Nucleus accumbens (tissue), 56 donors: ENCODE results near the gene MIF.
"Not testable (repeated sequence)": the region's sequence is repeated elsewhere in the genome, so short reads cannot be mapped to it uniquely, and the experiment has no call there.

Source experiments
- DNase-seq, 56 donors: peaks; one replicate each; lab custom pipeline; 2025; lab: John Stamatoyannopoulos, UW

The MIF gene

GRCh38 chr22:23893945-23894709 is at the start of gene MIF:
MIF (plus strand) TSS chr22:23894383; CDS start chr22:23894475, 92 bp downstream.
- peak; percentile 33 to 96 (median 90) for DNase-seq

- no peak for DNase-seq
Observed at GRCh38 chr22:23844739-23845202, 49.4 kb upstream of the MIF start.

GRCh38 chr22:23845265-23846080 is 48.7 kb upstream of the MIF start:
- DNase-seq, result no peak

DNA sequence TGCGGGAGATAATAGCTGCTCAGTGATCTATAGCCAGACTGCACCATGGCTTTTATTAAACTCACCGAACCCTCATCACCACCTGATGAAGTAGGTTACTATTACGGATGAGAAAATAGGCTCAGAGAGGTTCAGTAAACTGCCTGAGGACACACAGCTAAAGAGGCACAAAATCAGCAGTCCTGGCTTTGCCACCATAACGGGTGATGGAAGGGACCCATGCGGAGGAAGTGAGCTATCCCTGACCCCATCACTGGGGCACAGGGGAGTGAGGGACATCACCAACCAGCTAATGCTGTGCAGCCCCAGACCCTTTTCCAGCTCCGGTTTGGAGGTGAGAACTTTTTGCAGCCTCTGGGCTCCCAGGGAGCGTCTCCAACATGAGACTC is 48.1 kb upstream of the MIF start:
- DNase-seq, result no peak

- no peak for DNase-seq
Observed at GRCh38 chr22:23847310-23847920, 46.8 kb upstream of the MIF start.

DNA sequence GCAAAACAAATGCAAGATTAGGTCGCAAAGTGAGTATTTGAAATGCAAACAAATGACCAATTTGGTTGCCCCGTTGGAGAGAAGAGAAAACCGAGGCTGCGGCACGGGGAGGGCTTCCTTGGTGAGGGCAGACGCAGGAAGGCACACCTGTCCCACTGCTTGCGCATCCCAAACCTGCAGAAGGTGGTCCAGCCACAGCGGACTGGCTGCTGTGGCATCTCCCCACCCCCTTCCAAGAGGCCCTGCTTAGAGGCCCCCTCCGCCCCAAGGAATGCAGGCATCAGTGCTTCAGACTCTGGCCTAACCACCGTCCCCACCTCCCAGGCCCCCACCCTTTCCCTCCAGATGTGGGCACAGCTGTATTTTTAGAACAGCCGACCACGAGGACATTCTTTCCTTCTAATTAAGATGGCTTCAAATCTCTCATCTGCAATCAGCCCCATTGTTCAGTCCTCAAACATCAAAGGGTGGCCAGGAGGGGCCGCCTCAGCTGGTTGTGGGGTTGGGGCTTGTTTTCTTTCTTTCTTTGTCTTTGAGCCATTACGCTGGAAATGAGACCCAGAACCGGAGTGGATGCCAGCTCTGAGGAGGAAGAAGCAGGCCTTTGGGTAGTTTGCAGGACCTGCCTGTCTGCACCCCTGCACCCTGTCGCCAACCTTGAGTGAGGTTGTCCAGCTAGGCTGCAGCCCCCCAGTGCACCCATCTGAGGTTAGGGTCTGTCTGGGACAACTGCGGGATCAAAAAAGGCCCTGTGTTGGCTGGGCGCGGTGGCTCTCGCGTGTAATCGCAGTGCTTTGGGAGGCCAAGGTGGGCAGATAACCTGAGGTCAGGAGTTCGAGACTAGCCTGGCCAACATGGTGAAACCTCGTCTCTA is 46.0 kb upstream of the MIF start:
- DNase-seq, result no peak

DNA sequence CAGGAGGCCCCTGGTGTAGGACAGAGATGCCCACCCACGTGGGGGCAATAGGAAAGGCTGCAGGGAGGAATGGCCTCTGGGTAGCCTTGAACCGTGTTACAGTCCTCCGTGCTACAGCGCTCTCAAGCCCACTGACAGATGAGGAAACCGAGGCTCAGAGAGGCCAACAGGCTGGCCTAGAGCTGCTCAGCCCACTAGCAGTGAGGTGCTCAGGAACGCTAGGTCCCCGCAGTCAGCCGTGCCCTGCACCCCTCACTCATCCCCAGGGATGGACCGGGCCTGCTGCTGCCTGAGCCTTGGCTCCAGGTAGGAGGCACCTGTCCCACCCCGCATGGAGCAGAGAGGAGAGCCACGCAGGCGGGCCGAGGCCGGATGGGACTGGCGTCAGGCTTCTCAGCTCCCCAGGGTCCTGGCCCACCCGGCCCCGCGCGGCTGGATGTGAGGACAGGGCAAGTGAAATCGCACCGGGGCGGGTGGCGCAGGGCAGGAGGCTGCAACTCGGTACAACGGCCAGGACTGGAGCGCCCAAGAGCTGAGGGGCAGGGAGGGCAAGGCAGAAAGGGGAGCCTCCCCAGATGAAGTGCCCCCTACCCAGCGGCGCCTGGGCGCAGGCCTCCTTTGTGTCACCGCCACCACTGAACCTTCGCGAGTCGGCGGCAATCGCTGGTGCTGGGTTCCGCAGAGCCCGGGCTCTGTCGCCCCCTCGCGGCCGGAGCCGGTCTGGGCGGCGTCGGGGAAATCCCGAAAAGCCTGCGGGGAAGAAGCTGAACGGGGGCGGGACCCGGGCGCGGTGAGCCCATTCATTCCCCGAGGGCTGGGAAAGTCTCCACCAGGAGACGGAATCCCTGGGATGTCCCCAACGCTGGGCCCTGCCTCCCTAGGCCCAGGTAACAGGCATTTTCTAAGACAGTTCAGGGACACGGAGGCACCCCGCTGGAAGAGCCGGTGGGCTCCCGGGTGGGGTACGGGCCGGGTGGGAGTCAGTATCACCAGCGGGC is 44.9 kb upstream of the MIF start:
- DNase-seq, result peak in 52 of 56 donors; percentile 19 to 88 (median 66)

DNA sequence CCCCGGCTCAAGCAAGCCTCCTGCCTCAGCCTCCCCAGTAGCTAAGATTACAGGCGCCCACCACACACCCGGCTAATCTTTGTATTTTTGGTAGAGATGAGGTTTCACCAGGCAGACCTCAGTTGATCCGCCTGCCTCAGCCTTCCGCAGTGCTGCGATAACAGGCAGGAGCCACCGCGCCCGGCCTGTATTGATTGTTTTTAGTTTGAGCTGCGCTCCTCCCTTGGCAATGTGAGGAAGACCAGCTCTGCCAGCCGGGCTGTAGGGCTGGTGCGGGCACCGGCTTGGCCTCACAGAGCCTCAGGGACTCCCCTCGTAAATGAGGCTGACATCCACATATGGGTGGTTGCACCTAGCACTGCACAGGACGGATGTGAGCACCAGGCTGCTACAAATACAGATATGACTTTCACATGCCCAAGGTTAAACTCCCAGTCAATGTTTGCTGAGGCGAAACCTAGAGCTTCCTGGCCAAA is 44.0 kb upstream of the MIF start:
- no peak for DNase-seq

GRCh38 chr22:23856721-23857605 is 37.2 kb upstream of the MIF start:
- DNase-seq, result peak in 25 of 56 donors; percentile 32 to 78 (median 57)

- peak; percentile 60 to 98 (median 92) for DNase-seq
Observed at GRCh38 chr22:23857606-23858483, 36.3 kb upstream of the MIF start, which contains the start of gene SLC2A11. SLC2A11 (plus strand) TSS chr22:23857875; CDS start chr22:23858000, 125 bp downstream.

DNA sequence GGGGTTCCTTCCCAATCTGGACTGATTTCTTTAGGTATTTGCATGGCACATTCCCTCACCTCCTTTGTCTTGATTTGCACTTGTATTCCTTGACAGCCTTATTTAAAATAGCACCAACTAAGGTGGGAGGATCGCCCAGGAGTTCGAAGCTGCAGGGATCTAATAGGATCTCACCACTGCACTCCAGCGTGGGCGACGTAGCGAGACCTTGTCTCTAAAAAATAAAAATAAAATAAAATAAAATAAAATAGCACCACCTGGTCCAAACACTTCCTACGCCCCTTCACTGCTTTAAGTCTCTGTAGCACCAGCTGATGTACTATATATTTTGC is 35.7 kb upstream of the MIF start:
- DNase-seq, result peak in 13 of 56 donors; percentile 20 to 75 (median 60)

- DNase-seq, result no peak
Observed at GRCh38 chr22:23859201-23859600, 35.0 kb upstream of the MIF start.

DNA sequence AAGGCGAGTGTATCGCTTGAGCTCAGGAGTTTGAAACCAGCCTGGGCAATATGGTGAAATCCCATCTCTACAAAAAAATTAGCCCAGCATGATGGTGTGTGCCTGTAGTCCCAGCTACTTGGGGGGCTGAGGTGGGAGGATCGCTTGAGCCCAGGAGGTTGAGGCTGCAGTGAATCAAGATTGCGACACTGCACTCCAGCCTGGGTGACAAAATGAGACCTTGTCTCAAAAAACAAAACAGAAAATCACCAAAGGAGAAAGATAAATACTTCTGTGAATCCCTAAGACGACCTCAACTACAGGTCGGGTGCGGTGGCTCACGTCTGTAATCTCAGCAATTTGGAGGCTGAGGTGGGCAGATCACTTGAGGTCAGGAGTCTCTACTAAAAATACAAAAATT is 34.0 kb upstream of the MIF start:
- DNase-seq, result not testable (repeated sequence)

DNA sequence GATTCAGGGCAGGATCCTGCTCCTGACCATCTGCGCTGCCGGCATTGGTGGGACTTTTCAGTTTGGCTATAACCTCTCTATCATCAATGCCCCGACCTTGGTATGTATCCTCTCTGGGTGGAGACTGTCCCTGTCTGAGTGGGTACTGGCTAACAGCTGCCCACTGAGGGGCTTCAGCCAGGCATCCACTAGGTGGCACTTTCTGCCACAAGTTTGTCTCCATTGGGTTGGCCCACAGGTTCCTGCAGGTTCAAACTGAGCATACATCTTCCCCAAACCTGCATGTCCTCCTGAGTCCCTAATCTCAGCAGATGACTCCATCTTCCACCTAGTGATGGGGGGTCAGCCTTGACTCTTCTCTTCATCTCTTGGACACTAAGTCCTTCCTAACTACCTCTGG is 32.1 kb upstream of the MIF start:
- DNase-seq, result peak in 6 of 56 donors; percentile 3 to 21 (median 12)

DNA sequence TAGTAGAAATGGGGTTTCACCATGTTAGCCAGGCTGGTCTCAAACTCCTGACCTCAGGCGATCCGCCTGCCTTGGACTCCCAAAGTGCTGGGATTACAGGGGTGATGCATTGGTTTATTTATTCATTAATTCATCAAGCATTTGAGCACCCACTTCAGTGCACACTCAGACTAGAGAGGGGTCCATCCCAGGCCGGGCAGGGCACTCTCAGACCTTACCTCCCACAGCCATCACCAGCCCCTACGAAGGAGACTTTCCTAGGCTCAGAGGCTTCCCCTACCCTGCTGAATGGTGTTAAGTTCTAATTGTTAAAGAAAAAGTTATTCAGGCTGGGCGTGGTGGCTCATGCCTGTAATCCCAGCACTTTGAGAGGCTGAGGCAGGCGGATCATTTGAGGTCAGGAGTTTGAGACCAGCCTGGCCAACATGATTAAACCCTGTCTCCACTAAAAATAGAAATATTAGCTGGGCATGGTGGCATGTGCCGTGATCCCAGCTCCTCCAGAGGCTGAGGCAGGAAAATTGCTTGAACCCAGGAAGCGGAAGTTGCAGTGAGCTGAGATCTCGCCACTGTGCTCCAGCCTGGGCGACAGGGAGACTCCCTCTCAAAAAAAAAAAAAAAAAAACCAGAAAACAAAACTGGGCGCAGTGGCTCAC is 29.6 kb upstream of the MIF start:
- DNase-seq, result not testable (repeated sequence)

DNA sequence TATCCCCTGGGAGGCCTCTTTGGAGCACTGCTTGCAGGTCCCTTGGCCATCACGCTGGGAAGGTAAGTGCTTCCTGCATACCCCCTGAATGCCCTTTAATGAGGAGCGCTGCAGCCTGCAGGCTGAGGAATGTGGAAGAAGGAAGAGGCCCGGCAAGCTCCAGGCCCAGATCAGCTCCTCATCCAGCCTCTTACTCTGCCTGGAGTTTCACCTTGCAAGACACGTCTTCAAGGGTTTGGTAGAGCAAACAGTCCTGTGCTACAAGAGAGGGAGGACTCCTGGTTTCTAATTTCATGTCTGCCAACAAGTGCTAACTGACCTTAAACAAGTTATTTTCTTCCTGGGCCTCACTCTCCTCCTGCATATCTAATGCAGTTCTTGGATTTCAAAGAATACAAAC is 25.6 kb upstream of the MIF start:
- no peak for DNase-seq
